Activated CD4-positive, CD25-positive, alpha-beta regulatory T cell treated with anti-CD3 and anti-CD28 coated beads, Interleukin-2, amount 50 U/mL, for 16 hours (primary cell): Measurements from ENCODE around the gene MSTO1.
"Not testable (repeated sequence)": the region's sequence is repeated elsewhere in the genome, so short reads cannot be mapped to it uniquely, and the experiment has no call there.

Experiments
- DNase-seq: peaks from one replicate; pipeline ENCODE4 v3.0.0-alpha.2; 2020; ENCODE audit warnings: low read depth, low spot score

Gene MSTO1

DNA sequence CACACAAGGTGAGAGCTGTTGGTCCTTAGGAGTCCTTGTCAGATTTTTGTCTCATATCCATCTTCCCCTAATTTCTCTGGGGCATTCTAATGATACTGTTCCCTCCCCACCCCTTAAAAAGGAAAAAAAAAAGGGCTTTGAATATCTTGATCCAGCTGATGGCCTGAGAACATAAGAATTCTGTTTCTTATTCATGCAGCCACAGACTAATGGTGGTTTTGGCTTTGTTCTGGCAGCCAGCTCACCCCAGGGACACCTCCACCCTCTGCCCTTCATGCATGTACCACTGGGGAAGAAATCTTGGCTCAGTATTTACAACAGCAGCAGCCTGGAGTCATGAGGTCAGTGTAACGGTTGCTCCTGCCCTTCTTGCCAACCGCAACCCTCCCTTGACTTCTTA is 3.2 kb downstream of the MSTO1 start:
- DNase-seq: not testable (repeated sequence)

DNA sequence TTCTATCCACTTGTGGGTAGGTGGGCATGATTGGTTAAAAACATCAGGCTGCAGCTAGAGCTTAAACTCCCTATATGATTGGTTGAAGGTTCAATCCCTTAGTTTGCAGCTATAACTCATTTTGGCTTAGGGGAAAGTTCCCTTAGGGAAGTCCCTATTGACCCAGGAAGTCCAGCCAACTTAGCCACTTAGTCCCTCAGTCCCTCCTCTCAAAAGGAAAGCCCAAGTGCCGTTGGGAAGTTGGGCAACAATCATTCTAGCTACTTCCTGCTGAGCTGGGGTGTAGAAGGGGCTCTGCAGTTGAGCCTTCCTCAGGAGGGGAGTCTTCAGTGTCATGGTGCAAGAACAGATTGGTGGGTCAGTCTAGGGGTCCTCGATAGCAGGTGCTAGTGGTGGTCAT is 12.2 kb downstream of the MSTO1 start:
- DNase-seq: no peak

GRCh38 chr1:155623357-155623756 is 13.3 kb downstream of the MSTO1 start:
- no peak for DNase-seq

DNA sequence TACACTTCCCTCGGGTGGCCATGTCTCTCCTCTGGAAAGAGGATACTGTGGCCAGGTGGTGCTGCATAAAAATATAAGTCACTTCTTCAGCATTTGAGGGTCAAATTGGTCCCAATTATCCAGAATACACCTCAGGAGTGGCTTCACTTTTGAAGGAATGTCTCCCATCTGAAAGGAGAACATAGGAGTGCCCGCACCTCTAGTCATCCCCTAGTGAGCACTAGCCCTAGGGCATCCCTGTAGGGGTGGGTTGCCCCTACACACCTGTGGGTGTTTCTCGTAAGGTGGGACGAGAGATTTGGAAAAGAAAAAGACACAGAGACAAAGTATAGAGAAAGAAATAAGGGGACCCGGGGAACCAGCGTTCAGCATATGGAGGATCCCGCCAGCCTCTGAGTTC is 16.4 kb downstream of the MSTO1 start:
- DNase-seq: not testable (repeated sequence)

GRCh38 chr1:155636397-155637153 is 26.6 kb downstream of the MSTO1 start:
- DNase-seq: no peak

- DNase-seq: no peak
Observed at GRCh38 chr1:155640367-155640766, 30.3 kb downstream of the MSTO1 start.

DNA sequence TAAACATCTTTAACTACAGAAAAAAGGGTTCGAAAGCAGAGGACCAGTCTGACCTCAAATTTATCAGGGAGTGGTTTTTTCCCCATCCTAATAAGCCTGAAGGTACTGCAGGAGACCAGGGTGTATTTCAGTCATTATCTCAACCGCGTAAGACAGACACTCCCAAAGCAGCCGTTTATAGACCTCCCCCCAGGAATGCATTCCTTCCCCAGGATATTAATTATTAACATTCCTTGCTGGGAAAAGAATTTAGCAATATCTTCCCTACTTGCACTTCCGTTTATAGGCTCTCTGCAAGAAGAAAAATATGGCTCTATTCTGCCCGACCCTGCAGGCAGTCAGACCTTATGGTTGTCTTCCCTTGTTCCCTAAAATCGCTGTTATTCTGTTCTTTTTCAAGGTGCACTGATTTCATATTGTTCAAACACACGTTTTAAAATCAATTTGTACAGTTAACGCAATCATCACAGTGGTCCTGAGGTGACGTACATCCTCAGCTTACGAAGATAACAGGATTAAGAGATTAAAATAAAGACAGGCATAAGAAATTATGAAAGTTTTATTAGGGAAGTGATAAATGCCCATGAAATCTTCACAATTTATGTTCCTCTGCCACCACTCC is 32.7 kb downstream of the MSTO1 start:
- DNase-seq: not testable (repeated sequence)

DNA sequence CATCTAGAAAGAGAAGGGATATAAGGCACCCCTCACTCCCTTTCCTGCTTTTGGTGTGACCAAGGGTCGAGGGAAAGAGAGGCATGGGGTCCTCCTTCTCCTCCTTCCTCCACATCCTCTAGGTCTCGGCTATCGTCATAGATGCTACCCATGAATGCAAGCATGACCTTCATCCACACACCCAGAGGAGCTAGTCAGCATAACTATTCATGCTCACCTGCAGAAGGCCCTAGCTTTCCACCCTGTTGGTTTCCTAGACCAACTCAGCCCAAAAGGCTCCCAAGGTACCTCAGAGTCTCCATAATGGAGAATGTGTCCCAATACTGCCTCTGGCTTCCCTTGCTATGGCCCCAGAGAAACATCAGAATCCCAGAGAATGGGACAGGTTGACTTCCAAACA is 33.2 kb downstream of the MSTO1 start:
- DNase-seq: no peak

DNA sequence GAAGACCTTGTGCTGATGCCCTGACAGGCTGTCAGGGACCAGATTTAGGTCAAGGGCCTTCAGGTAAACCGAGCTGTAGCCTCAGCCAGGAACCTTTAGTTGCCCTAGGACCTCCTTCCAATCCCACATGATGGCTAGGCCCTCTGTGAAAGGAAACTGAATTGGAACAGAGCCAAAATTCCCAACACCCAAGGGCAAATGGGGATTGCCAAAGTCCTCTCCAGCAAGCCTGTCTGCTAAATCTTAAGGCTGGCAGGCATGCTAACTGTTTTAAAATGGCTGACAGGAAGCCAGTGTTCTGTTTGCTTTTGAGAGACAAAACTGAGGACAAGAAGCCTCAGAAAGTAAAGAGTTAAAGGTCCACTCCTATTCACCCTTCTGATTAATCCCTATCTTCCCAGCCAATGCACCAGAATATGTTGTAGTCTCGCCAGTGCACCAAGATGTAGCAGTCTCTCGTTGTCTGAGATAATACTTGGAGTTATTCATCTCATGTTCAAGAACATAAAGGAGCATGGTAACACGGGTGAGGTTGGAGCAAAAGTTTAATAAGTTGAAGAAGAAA is 35.1 kb downstream of the MSTO1 start:
- no peak for DNase-seq

DNA sequence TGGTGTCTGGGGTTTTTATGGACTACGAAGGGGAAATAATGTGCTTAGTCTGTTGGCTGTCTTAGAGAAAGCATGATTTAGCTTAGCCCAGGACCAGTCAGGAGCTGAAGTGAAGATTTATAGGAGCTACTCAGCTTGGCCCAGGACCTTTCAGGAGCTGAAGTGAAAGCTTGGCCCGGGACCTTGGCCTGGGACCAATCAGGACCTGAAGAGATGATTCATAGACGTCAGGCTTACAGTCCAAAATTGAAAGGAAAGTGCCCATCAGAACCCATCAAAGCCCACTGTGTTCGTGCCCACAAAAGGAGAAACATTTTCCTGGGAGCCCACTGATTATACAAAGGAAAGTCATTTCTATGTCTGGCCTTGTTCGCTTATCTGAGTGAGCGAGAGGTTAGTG is 35.6 kb downstream of the MSTO1 start:
- no peak for DNase-seq

GRCh38 chr1:155646307-155646706 is 36.3 kb downstream of the MSTO1 start:
- DNase-seq: no peak

DNA sequence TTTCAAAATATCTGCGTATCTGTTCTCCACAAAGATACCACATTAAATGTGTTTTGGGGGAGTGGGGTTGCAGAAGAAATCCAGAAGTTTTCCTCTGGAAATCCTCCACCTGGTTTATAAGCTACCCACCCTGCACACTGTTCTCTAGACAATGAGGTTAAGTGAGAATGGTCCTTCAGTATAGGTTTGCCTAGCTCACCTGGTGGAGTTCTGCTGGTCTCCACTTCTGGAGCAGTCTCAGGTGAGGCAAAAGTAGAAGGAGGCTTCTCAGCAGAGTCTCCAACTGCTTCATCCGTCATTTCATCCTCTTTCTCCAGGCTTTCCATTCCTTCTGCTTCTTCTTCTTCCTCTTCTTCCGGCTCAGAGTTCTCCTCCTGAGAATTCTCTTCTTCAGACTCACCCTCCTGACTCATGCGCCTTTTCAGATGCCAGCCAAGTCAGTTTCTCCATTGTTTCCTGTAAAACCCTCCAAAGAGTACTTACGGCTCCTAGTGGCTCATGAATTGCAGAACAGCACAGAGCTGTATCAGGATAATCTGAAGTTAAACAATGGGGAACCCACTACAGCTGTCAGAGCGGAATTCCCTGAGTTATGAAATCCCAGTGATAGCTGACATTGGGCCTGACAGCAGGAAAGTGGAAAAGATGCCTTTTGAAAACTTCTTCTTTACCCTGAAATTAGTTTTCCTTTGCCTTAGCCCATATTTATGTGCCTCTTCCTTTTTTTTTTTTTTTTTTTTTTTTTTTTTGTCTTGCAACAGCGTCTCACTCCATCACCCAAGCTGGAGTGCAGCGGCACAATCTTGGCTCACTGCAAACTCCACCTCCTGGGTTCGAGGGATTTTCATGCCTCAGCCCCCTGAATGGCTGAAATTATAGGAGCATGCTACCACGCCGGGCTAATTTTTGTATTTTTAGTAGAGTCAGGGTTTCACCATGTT is 38.5 kb downstream of the MSTO1 start:
- DNase-seq: no peak

DNA sequence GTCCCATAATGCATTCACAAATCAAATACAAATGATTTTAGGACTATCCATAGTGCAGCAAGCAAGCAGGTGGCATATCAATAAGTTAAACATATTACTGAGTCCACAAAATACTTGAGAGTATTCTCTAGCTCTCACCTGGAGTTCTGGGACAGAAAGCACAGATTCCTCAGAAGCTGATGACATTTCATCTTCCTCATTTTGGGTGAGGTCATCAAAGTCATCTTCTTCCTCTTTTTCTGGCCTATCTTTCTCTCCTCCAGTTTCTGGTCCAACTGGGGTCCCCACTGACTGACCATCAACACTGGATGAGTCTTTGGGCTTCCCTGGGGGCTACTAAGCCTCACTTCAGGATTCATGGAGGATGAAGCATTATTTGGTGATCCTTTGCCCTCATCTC is 39.7 kb downstream of the MSTO1 start:
- DNase-seq: no peak

- DNase-seq: no peak
Observed at GRCh38 chr1:155650231-155650757, 40.3 kb downstream of the MSTO1 start.

GRCh38 chr1:155651861-155652661 is 42.0 kb downstream of the MSTO1 start:
- no peak for DNase-seq

DNA sequence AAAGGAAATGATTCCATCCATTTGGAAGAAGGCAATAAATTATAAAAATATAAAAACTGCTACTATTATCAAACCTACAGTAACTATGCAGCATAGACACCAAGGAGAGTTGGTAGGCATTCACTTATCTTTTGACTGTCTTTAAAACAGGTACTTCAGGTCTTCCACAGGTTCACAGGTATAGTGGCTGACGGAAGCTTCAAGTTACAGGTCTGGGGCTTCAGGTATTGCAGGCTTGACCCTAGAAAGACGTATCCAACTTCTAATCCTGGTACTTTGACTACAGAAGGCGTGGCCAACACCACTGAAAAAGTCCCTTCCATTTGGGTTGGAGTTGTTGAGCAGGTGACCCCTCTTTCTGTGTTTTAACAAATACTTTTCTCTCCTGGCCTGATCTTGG is 42.9 kb downstream of the MSTO1 start:
- DNase-seq: no peak

DNA sequence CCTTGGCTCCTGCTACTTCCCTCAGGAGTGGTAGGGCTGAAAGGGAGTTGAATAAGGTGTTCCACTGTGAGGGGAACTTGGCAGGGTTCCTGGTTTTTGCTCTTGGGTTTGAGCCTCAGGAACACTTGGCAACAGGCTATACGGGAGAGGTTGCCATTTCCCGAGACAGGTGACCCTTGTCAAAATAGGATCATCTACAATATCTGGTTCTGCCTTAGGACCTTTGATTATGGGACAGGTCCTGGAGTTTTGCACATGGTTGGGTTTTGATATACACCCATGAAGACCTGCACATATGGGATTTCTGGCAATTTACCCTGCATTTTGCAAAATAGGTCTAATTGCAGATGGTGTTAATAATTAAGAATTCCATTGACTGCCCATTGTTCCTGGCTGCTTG is 47.4 kb downstream of the MSTO1 start:
- no peak for DNase-seq

- DNase-seq: not testable (repeated sequence)
Observed at GRCh38 chr1:155661239-155661638, 51.2 kb downstream of the MSTO1 start.
